ENCODE data around the gene PROX1.

DNA sequence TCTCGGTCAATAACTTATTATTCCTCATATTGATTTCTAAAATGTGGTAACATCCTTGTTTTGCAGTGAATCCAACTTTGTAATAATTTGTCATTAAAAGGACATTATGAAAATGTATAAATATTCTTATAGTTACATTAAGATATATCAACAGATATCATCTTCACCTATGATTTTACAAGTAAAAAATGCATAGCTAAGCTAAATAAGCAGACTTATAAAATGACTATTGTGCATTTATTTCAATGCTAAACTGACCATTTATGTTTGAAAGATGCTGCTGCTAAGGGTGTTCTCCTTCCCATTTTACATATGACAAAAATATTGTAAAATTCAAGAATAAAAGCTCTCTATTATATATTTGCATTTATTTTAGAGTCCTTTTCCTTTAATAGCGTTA is 7.8 kb downstream of the PROX1 start:
- TF ChIP-seq, protein P1, sequence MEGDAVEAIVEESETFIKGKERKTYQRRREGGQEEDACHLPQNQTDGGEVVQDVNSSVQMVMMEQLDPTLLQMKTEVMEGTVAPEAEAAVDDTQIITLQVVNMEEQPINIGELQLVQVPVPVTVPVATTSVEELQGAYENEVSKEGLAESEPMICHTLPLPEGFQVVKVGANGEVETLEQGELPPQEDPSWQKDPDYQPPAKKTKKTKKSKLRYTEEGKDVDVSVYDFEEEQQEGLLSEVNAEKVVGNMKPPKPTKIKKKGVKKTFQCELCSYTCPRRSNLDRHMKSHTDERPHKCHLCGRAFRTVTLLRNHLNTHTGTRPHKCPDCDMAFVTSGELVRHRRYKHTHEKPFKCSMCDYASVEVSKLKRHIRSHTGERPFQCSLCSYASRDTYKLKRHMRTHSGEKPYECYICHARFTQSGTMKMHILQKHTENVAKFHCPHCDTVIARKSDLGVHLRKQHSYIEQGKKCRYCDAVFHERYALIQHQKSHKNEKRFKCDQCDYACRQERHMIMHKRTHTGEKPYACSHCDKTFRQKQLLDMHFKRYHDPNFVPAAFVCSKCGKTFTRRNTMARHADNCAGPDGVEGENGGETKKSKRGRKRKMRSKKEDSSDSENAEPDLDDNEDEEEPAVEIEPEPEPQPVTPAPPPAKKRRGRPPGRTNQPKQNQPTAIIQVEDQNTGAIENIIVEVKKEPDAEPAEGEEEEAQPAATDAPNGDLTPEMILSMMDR (IDR thresholded peaks at IDR 0.05; ENCODE audit: insufficient read depth, low read depth, low read length), result no peak
- no peak for TF ChIP-seq EZH2 (IDR thresholded peaks at IDR 0.05; ENCODE audit: insufficient read depth, low read length)
